Measurements from ENCODE around the gene SPATA6.
"Not testable (repeated sequence)": the region's sequence is repeated elsewhere in the genome, so short reads cannot be mapped to it uniquely, and the experiment has no call there.

Gene SPATA6

GRCh38 chr1:48344373-48344772, 127.6 kb downstream of the SPATA6 start:
- no peak for DNase-seq (ENCODE audit: low spot score)

GRCh38 chr1:48341221-48341620, 130.8 kb downstream of the SPATA6 start:
- DNase-seq (ENCODE audit: low spot score), result peak; percentile 7

GRCh38 chr1:48338257-48338656, 133.7 kb downstream of the SPATA6 start:
- no peak for DNase-seq (ENCODE audit: low spot score)

- DNase-seq (ENCODE audit: low spot score), result no peak
Observed at GRCh38 chr1:48333316-48333715, 138.7 kb downstream of the SPATA6 start.

GRCh38 chr1:48332115-48332514, 139.9 kb downstream of the SPATA6 start:
- DNase-seq (ENCODE audit: low spot score), result no peak

GRCh38 chr1:48329905-48330304, 142.1 kb downstream of the SPATA6 start:
- DNase-seq (ENCODE audit: low spot score), result no peak

GRCh38 chr1:48329486-48329885, 142.5 kb downstream of the SPATA6 start:
- DNase-seq (ENCODE audit: low spot score), result no peak

GRCh38 chr1:48311829-48312228, 160.2 kb downstream of the SPATA6 start:
- DNase-seq (ENCODE audit: low spot score), result not testable (repeated sequence)

GRCh38 chr1:48309564-48310082, 162.4 kb downstream of the SPATA6 start:
- no peak for DNase-seq (ENCODE audit: low spot score)

GRCh38 chr1:48302652-48303051, 169.4 kb downstream of the SPATA6 start:
- no peak for DNase-seq (ENCODE audit: low spot score)

GRCh38 chr1:48294656-48295055, 177.3 kb downstream of the SPATA6 start:
- DNase-seq (ENCODE audit: low spot score), result no peak

- not testable (repeated sequence) for DNase-seq (ENCODE audit: low spot score)
Observed at GRCh38 chr1:48294094-48294493, 177.9 kb downstream of the SPATA6 start.

GRCh38 chr1:48292706-48293105, 179.3 kb downstream of the SPATA6 start:
- DNase-seq (ENCODE audit: low spot score), result no peak

GRCh38 chr1:48291421-48291820, 180.6 kb downstream of the SPATA6 start:
- DNase-seq (ENCODE audit: low spot score), result no peak

GRCh38 chr1:48285525-48285924, 186.5 kb downstream of the SPATA6 start:
- no peak for DNase-seq (ENCODE audit: low spot score)

- DNase-seq (ENCODE audit: low spot score), result not testable (repeated sequence)
Observed at GRCh38 chr1:48284696-48285420, 187.1 kb downstream of the SPATA6 start.

GRCh38 chr1:48282329-48282728, 189.7 kb downstream of the SPATA6 start:
- not testable (repeated sequence) for DNase-seq (ENCODE audit: low spot score)

GRCh38 chr1:48277437-48277836, 194.6 kb downstream of the SPATA6 start:
- not testable (repeated sequence) for DNase-seq (ENCODE audit: low spot score)

GRCh38 chr1:48266576-48266975, 205.4 kb downstream of the SPATA6 start:
- DNase-seq (ENCODE audit: low spot score), result no peak

- DNase-seq (ENCODE audit: low spot score), result no peak
Observed at GRCh38 chr1:48263041-48263440, 209.0 kb downstream of the SPATA6 start.

GRCh38 chr1:48261881-48262400, 210.1 kb downstream of the SPATA6 start:
- DNase-seq (ENCODE audit: low spot score), result no peak

GRCh38 chr1:48258106-48258505, 213.9 kb downstream of the SPATA6 start:
- no peak for DNase-seq (ENCODE audit: low spot score)

- DNase-seq (ENCODE audit: low spot score), result no peak
Observed at GRCh38 chr1:48254254-48254653, 217.8 kb downstream of the SPATA6 start.

GRCh38 chr1:48251821-48252220, 220.2 kb downstream of the SPATA6 start:
- no peak for DNase-seq (ENCODE audit: low spot score)

All from RKO (cell line).